Measurements from ENCODE around the gene ZNF394. TPM values are rescaled to one million over a fixed set of nuclear protein-coding genes. Genes with fewer than 3 reads are reported as not detected.

The ZNF394 gene
- total and polyA plus RNA-seq, 9 of the 15 experiments (the other 6 are each of a cell fraction or from before 2014, with no cell fraction given) = 2.9 to 32.2 (median 24.2) TPM

DNA sequence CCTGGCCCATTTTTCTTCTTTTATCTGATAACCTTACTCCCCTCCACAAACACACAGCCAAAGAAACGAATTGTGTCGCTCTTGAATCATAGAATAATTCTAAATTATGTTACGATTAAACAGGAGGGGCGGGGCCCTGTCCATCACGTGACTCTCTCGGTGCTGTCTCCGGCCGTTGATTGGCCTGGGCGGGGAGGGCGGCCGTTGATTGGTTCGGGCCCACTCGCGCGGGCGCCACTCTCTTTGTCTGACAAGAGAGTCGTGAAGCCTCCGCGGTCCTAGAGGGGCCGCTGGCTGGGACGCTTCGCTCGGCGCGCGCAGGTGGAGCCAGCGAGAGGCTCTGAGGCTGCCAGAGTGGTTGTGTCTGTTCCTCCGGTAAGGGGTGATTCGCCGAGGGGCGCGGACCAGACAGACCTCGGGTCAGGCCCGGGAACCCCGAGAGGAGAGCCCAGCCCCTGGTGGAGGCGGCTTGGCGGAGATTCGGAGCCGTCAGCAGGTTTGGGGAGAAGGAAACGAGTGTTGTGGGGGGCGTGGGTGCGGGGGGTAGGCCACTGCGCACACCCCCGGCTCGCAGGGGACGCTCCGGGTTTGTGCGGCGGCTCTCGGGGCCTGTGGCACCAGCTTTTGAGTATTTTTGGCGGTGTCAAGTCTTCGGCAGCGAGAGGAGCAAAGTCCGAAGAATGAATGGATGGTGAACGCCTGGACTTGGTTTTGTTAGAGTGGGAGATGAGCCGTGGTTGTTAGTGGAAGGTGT lies 27.3 kb downstream of the ZNF394 start, which contains the start of gene ZNF789 (continued):
- peak in 1 of 2 experiments; percentile 19; a peak in 1 of 4 replicates for TF ChIP-seq FOXA3 (CRISPR knock-in tag; conservative IDR thresholded peaks at IDR 0.05 in 1 of 2, IDR thresholded peaks at IDR 0.05 in 1 of 2)
- peak; percentile 72; the same call in 1 of the 2 replicates for TF ChIP-seq OTX1 (CRISPR knock-in tag; IDR thresholded peaks at IDR 0.05)
- TF ChIP-seq HMG20A (CRISPR knock-in tag; conservative IDR thresholded peaks at IDR 0.05) = no peak
- no peak for TF ChIP-seq ZNF780A (CRISPR knock-in tag; IDR thresholded peaks at IDR 0.05)
- peak in 1 of 2 experiments; percentile 92; a peak in 2 of 4 replicates for TF ChIP-seq HDAC1 (IDR thresholded peaks at IDR 0.05)
- 0 out of 2 replicates have a peak, but pooled peaks have one; percentile 45 for TF ChIP-seq TGIF2 (CRISPR knock-in tag; IDR thresholded peaks at IDR 0.05)
- TF ChIP-seq, protein P1, sequence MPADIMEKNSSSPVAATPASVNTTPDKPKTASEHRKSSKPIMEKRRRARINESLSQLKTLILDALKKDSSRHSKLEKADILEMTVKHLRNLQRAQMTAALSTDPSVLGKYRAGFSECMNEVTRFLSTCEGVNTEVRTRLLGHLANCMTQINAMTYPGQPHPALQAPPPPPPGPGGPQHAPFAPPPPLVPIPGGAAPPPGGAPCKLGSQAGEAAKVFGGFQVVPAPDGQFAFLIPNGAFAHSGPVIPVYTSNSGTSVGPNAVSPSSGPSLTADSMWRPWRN (IDR thresholded peaks at IDR 0.05; ENCODE audit: low read depth) = no peak
- TF ChIP-seq, protein P2, sequence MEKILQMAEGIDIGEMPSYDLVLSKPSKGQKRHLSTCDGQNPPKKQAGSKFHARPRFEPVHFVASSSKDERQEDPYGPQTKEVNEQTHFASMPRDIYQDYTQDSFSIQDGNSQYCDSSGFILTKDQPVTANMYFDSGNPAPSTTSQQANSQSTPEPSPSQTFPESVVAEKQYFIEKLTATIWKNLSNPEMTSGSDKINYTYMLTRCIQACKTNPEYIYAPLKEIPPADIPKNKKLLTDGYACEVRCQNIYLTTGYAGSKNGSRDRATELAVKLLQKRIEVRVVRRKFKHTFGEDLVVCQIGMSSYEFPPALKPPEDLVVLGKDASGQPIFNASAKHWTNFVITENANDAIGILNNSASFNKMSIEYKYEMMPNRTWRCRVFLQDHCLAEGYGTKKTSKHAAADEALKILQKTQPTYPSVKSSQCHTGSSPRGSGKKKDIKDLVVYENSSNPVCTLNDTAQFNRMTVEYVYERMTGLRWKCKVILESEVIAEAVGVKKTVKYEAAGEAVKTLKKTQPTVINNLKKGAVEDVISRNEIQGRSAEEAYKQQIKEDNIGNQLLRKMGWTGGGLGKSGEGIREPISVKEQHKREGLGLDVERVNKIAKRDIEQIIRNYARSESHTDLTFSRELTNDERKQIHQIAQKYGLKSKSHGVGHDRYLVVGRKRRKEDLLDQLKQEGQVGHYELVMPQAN (IDR thresholded peaks at IDR 0.05; ENCODE audit: borderline replicate concordance) = peak; percentile 96
- TF ChIP-seq, protein P3, sequence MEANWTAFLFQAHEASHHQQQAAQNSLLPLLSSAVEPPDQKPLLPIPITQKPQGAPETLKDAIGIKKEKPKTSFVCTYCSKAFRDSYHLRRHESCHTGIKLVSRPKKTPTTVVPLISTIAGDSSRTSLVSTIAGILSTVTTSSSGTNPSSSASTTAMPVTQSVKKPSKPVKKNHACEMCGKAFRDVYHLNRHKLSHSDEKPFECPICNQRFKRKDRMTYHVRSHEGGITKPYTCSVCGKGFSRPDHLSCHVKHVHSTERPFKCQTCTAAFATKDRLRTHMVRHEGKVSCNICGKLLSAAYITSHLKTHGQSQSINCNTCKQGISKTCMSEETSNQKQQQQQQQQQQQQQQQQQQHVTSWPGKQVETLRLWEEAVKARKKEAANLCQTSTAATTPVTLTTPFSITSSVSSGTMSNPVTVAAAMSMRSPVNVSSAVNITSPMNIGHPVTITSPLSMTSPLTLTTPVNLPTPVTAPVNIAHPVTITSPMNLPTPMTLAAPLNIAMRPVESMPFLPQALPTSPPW (CRISPR knock-in tag; IDR thresholded peaks at IDR 0.05) = peak; percentile 62; the same call in 1 of the 2 replicates
- peak; percentile 92 for TF ChIP-seq FIP1L1 (IDR thresholded peaks at IDR 0.05; ENCODE audit: low read depth, low read length, poor library complexity, severe bottlenecking)
- TF ChIP-seq, protein P4, sequence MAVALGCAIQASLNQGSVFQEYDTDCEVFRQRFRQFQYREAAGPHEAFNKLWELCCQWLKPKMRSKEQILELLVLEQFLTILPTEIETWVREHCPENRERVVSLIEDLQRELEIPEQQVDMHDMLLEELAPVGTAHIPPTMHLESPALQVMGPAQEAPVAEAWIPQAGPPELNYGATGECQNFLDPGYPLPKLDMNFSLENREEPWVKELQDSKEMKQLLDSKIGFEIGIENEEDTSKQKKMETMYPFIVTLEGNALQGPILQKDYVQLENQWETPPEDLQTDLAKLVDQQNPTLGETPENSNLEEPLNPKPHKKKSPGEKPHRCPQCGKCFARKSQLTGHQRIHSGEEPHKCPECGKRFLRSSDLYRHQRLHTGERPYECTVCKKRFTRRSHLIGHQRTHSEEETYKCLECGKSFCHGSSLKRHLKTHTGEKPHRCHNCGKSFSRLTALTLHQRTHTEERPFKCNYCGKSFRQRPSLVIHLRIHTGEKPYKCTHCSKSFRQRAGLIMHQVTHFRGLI (CRISPR knock-in tag; IDR thresholded peaks at IDR 0.05) = 0 out of 2 replicates have a peak, but pooled peaks have one; percentile 40
- TF ChIP-seq, protein P5, sequence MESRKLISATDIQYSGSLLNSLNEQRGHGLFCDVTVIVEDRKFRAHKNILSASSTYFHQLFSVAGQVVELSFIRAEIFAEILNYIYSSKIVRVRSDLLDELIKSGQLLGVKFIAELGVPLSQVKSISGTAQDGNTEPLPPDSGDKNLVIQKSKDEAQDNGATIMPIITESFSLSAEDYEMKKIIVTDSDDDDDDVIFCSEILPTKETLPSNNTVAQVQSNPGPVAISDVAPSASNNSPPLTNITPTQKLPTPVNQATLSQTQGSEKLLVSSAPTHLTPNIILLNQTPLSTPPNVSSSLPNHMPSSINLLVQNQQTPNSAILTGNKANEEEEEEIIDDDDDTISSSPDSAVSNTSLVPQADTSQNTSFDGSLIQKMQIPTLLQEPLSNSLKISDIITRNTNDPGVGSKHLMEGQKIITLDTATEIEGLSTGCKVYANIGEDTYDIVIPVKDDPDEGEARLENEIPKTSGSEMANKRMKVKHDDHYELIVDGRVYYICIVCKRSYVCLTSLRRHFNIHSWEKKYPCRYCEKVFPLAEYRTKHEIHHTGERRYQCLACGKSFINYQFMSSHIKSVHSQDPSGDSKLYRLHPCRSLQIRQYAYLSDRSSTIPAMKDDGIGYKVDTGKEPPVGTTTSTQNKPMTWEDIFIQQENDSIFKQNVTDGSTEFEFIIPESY (CRISPR knock-in tag; IDR thresholded peaks at IDR 0.05) = no peak
- peak; percentile 82 for TF ChIP-seq MBD2 (IDR thresholded peaks at IDR 0.05; ENCODE audit: borderline replicate concordance, low read depth)
- TF ChIP-seq RHOXF2B (CRISPR knock-in tag; conservative IDR thresholded peaks at IDR 0.05) = no peak

Measured in K562 (cell line).